Measurements from ENCODE around the gene CHTOP.

- no peak for TF ChIP-seq CTCF (conservative IDR thresholded peaks at IDR 0.05)
- TF ChIP-seq EZH2 (IDR thresholded peaks at IDR 0.05; ENCODE audit: low read depth), result no peak
Observed at GRCh38 chr1:153586347-153586746, 47.5 kb upstream of the CHTOP start.

All from PC-9 (cell line).